Measurements from ENCODE around the gene FN3K.

Gene FN3K

GRCh38 chr17:82705756-82706155 lies 29.7 kb upstream of the FN3K start:
- no peak overlapping the region for H3K4me2 ChIP-seq (ENCODE audit: low read length)
- no peak overlapping the region for H3K4me3 ChIP-seq (ENCODE audit: low read length)
- peaks cover 5% of the 10 kb centered on the region for H3K4me1 ChIP-seq (ENCODE audit: control insufficient read depth, insufficient read depth, low read length)
- H3K9ac ChIP-seq (ENCODE audit: low read depth, low read length): no peak overlapping the region
- H3K27me3 ChIP-seq (ENCODE audit: control insufficient read depth, insufficient read depth, low read length): peaks cover 7% of the 10 kb centered on the region
- H3K9me3 ChIP-seq (replicated peaks; ENCODE audit: low read length): no peaks in the 10 kb centered on the region
- no peaks in the 10 kb centered on the region for H3K36me3 ChIP-seq (ENCODE audit: insufficient read depth, low read length)

GRCh38 chr17:82709024-82709675 lies 26.3 kb upstream of the FN3K start:
- no peak overlapping the region for H3K9ac ChIP-seq (ENCODE audit: low read depth, low read length)
- H3K27me3 ChIP-seq (ENCODE audit: control insufficient read depth, insufficient read depth, low read length): peaks cover 9% of the 10 kb centered on the region
- H3K4me1 ChIP-seq (ENCODE audit: control insufficient read depth, insufficient read depth, low read length): peaks cover 5% of the 10 kb centered on the region

GRCh38 chr17:82709676-82710498 lies 25.5 kb upstream of the FN3K start:
- H3K4me1 ChIP-seq (ENCODE audit: control insufficient read depth, insufficient read depth, low read length): peaks cover 5% of the 10 kb centered on the region
- no peak overlapping the region for H3K9ac ChIP-seq (ENCODE audit: low read depth, low read length)
- no peak overlapping the region for H3K4me2 ChIP-seq (ENCODE audit: low read length)
- H3K9me3 ChIP-seq (replicated peaks; ENCODE audit: low read length): no peaks in the 10 kb centered on the region
- no peak overlapping the region for H3K4me3 ChIP-seq (ENCODE audit: low read length)
- H3K27me3 ChIP-seq (ENCODE audit: control insufficient read depth, insufficient read depth, low read length): peaks cover 9% of the 10 kb centered on the region
- no peaks in the 10 kb centered on the region for H3K36me3 ChIP-seq (ENCODE audit: insufficient read depth, low read length)

More at GRCh38 chr17:82709024-82709675, 26.3 kb upstream of the FN3K start:
- Histone ChIP-seq H3K36me3 (ENCODE audit: insufficient read depth, low read length) (no peaks in the 10 kb centered on the region), H3K4me3 (ENCODE audit: low read length) (no peak overlapping the region), H3K9me3 (replicated peaks; ENCODE audit: low read length) (no peaks in the 10 kb centered on the region), H3K4me2 (ENCODE audit: low read length) (no peak overlapping the region)

DNA sequence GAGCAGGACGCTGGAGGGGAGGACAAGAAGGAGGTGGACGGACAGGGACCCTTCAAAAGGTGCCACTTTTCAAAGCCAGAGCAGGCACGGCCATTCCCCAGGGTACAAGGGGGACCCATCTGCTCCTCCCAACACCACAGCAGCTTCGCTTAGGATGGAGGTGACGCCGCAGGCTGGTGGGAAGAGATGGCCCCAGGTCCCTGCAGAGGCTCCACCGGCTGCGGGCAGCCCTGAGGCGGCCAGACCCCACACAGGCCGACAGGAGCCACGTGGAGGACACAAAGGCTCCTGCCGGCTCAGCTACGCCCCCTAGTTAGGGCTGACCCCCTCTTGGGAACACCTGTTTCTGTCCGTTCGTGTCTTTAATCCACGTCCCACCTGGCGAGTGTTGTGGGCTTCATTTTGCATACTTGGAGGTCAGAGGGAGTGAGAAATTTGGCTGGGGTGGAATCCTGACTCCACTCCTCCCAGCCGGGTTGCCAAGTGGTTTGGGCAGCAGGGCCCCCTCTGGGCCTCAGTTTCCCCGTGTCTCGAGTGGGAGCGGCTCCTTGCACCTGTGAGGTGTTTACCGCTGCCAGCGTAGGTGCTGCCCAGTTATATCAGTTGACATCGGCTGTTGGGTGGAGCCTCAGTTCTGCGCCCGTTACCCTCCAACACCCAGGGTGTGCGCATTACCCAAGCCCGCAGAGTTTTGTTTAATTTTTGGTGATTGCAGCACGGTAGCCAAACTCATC lies 24.7 kb upstream of the FN3K start:
- H3K9me3 ChIP-seq (replicated peaks; ENCODE audit: low read length): no peaks in the 10 kb centered on the region
- H3K4me2 ChIP-seq (ENCODE audit: low read length): no peak overlapping the region
- no peak overlapping the region for H3K4me3 ChIP-seq (ENCODE audit: low read length)
- H3K36me3 ChIP-seq (ENCODE audit: insufficient read depth, low read length): no peaks in the 10 kb centered on the region
- peaks cover 5% of the 10 kb centered on the region for H3K4me1 ChIP-seq (ENCODE audit: control insufficient read depth, insufficient read depth, low read length)
- H3K9ac ChIP-seq (ENCODE audit: low read depth, low read length): no peak overlapping the region
- peaks cover 9% of the 10 kb centered on the region for H3K27me3 ChIP-seq (ENCODE audit: control insufficient read depth, insufficient read depth, low read length)

DNA sequence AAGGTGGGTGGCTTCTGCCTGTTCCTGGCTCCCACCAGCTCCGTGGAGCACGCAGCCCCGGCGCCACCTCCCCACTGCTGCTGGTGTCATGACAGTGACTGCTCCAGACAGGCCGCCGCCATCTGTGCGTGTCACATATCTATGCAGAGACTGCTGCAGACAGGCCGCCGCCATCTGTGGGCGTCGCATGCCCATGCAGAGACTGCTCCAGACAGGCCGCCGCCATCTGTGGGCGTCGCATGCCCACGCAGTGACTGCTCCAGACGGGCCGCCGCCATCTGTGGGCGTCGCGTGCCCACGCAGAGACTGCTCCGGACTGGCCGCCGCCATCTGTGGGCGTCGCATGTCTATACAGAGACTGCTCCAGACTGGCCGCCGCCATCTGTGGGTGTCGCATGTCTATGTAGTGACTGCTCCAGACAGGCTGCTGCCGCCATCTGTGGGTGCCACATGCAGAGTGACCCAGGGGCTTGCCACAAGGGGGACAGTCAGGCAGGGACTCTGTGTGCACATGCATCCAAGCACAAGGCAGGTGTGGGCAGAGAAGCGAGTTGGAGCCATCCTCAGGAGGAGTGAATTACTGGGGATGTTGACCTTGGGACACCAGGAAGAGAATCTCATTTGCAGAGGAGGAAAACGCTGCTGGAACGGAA lies 22.2 kb upstream of the FN3K start:
- peaks cover 9% of the 10 kb centered on the region for H3K27me3 ChIP-seq (ENCODE audit: control insufficient read depth, insufficient read depth, low read length)
- no peaks in the 10 kb centered on the region for H3K36me3 ChIP-seq (ENCODE audit: insufficient read depth, low read length)
- H3K9ac ChIP-seq (ENCODE audit: low read depth, low read length): no peak overlapping the region
- no peaks in the 10 kb centered on the region for H3K9me3 ChIP-seq (replicated peaks; ENCODE audit: low read length)
- no peak overlapping the region for H3K4me2 ChIP-seq (ENCODE audit: low read length)
- no peak overlapping the region for H3K4me3 ChIP-seq (ENCODE audit: low read length)
- peaks cover 13% of the 10 kb centered on the region for H3K4me1 ChIP-seq (ENCODE audit: control insufficient read depth, insufficient read depth, low read length)

DNA sequence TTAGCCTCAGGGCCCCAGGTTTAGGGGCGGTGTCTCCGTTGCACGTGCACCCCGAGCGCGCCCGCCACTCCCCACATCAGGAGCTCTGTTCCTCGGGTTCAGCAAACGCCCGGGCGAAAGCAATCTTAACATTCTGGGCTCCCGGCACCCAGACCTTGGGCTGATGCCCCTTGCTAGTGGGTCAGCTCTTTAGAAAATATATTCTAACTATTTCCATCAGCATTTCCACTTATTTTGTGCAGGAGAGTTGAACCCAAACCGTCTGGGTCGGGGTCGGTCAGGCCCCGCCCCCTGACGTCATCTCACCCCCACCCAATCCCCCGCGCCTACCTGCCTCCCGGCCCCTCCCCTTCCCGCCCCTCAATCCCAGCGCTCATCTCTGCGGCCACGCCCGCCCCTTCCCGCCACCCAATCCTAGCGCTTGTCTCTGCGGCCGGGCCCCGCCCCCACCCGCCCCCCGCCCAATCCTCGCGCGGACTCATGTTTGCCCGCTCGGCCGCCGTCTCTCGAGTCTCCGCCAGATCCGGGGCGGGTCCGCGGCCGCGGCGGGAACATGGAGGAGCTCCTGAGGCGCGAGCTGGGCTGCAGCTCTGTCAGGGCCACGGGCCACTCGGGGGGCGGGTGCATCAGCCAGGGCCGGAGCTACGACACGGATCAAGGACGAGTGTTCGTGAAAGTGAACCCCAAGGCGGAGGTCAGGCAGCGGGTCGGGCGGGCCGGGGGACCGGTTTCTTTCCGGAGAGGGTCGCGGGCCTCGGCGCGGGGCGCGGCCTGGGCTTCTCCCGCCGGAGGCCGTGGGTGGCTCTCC lies 19.0 kb upstream of the FN3K start, which contains the start of gene FN3KRP:
TSS of gene FN3KRP (plus strand) at position 504 of the 808 bp plus-strand sequence. CDS start at position 554, 50 bp downstream.
- H3K4me3 ChIP-seq (ENCODE audit: low read length): peak within 1 kb of the TSS; percentile 94
- peaks cover 8% of the 10 kb centered on the region for H3K36me3 ChIP-seq (ENCODE audit: insufficient read depth, low read length)
- no peaks in the 10 kb centered on the region for H3K27me3 ChIP-seq (ENCODE audit: control insufficient read depth, insufficient read depth, low read length)
- H3K9me3 ChIP-seq (replicated peaks; ENCODE audit: low read length): no peaks in the 10 kb centered on the region
- H3K9ac ChIP-seq (ENCODE audit: low read depth, low read length): peak within 1 kb of the TSS; percentile 92
- peak within 1 kb of the TSS; percentile 99 for H3K4me2 ChIP-seq (ENCODE audit: low read length)
- peaks cover 13% of the 10 kb centered on the region for H3K4me1 ChIP-seq (ENCODE audit: control insufficient read depth, insufficient read depth, low read length)

GRCh38 chr17:82718986-82719685 lies 16.3 kb upstream of the FN3K start:
- no peaks in the 10 kb centered on the region for H3K9me3 ChIP-seq (replicated peaks; ENCODE audit: low read length)
- no peak overlapping the region for H3K4me3 ChIP-seq (ENCODE audit: low read length)
- peaks cover 23% of the 10 kb centered on the region for H3K36me3 ChIP-seq (ENCODE audit: insufficient read depth, low read length)
- H3K4me2 ChIP-seq (ENCODE audit: low read length): no peak overlapping the region
- H3K4me1 ChIP-seq (ENCODE audit: control insufficient read depth, insufficient read depth, low read length): peaks cover 13% of the 10 kb centered on the region
- H3K27me3 ChIP-seq (ENCODE audit: control insufficient read depth, insufficient read depth, low read length): no peaks in the 10 kb centered on the region
- no peak overlapping the region for H3K9ac ChIP-seq (ENCODE audit: low read depth, low read length)

GRCh38 chr17:82720204-82720603 lies 15.2 kb upstream of the FN3K start:
- H3K4me1 ChIP-seq (ENCODE audit: control insufficient read depth, insufficient read depth, low read length): peaks cover 13% of the 10 kb centered on the region
- H3K27me3 ChIP-seq (ENCODE audit: control insufficient read depth, insufficient read depth, low read length): no peaks in the 10 kb centered on the region
- no peak overlapping the region for H3K4me3 ChIP-seq (ENCODE audit: low read length)
- H3K9ac ChIP-seq (ENCODE audit: low read depth, low read length): no peak overlapping the region
- no peaks in the 10 kb centered on the region for H3K9me3 ChIP-seq (replicated peaks; ENCODE audit: low read length)
- H3K4me2 ChIP-seq (ENCODE audit: low read length): no peak overlapping the region
- H3K36me3 ChIP-seq (ENCODE audit: insufficient read depth, low read length): peaks cover 23% of the 10 kb centered on the region

- no peak overlapping the region for H3K4me3 ChIP-seq (ENCODE audit: low read length)
- H3K4me2 ChIP-seq (ENCODE audit: low read length): no peak overlapping the region
- no peaks in the 10 kb centered on the region for H3K27me3 ChIP-seq (ENCODE audit: control insufficient read depth, insufficient read depth, low read length)
- peaks cover 27% of the 10 kb centered on the region for H3K36me3 ChIP-seq (ENCODE audit: insufficient read depth, low read length)
- no peaks in the 10 kb centered on the region for H3K9me3 ChIP-seq (replicated peaks; ENCODE audit: low read length)
- no peak overlapping the region for H3K9ac ChIP-seq (ENCODE audit: low read depth, low read length)
- peaks cover 6% of the 10 kb centered on the region for H3K4me1 ChIP-seq (ENCODE audit: control insufficient read depth, insufficient read depth, low read length)
Observed at GRCh38 chr17:82722341-82723013, 12.9 kb upstream of the FN3K start.

All from skeletal muscle satellite cell (primary cell).